HepG2 (cell line): ENCODE data around the gene CACNB4. TPM values are rescaled to one million over a fixed set of nuclear protein-coding genes. Genes with fewer than 3 reads are reported as not detected.

Experiments used
- ASH2L ChIP-seq: fragments of 300-600, 200-600 bp; sonication (generic); IDR thresholded peaks from 2 replicates; pipeline ENCODE4 v1.7.0; 2017; ENCODE audit warnings: low read depth, mild to moderate bottlenecking, moderate library complexity, mixed read lengths, low read length; ENCODE audit not compliant: insufficient read length
- ERF ChIP-seq: IDR thresholded peaks from 2 replicates; pipeline ENCODE4 v1.6.1; 2018; ENCODE audit warnings: missing biosample characterization, missing genetic modification reagents
- HBP1 ChIP-seq: IDR thresholded peaks from 2 replicates; pipeline ENCODE4 v1.6.1; 2016; ENCODE audit warnings: low read depth, control low read depth
- HOMEZ ChIP-seq: IDR thresholded peaks from 2 replicates; pipeline ENCODE4 v1.6.1; 2016; ENCODE audit warnings: low read depth
- MLXIP ChIP-seq: sonication (generic); formaldehyde crosslinking; IDR thresholded peaks from 2 replicates; pipeline ENCODE4 v1.9.0; 2021; ENCODE audit warnings: missing genetic modification reagents, borderline replicate concordance
- NFE2 ChIP-seq: sonication (generic); formaldehyde crosslinking; IDR thresholded peaks from 2 replicates; pipeline ENCODE4 v1.4.0; 2020; ENCODE audit warnings: missing genetic modification reagents
- PATZ1 ChIP-seq: sonication (generic); formaldehyde crosslinking; IDR thresholded peaks from 2 replicates; pipeline ENCODE4 v1.4.0; 2020; ENCODE audit warnings: missing genetic modification reagents
- POGK ChIP-seq: sonication (generic); formaldehyde crosslinking; conservative IDR thresholded peaks from 2 replicates; pipeline ENCODE4 v1.8.0; 2022; ENCODE audit warnings: mild to moderate bottlenecking, moderate library complexity, missing genetic modification reagents
- RFXANK ChIP-seq: IDR thresholded peaks from 2 replicates; pipeline ENCODE4 v1.6.1; 2016
- ZKSCAN1 ChIP-seq: fragments of 150-350 bp; IDR thresholded peaks from 2 replicates; pipeline ENCODE4 v1.6.1; 2014; ENCODE audit warnings: low read length
- ZKSCAN5 ChIP-seq: sonication (generic); formaldehyde crosslinking; IDR thresholded peaks from 2 replicates; pipeline ENCODE4 v1.5.1; 2020; ENCODE audit warnings: mild to moderate bottlenecking, missing genetic modification reagents
- ZNF10 ChIP-seq: sonication (generic); formaldehyde crosslinking; IDR thresholded peaks from 2 replicates; pipeline ENCODE4 v1.4.0; 2020; ENCODE audit warnings: mild to moderate bottlenecking, low read depth, missing genetic modification reagents, borderline replicate concordance
- ZNF136 ChIP-seq: sonication (generic); formaldehyde crosslinking; IDR thresholded peaks from 2 replicates; pipeline ENCODE4 v1.8.1; 2022; ENCODE audit warnings: low read depth, mild to moderate bottlenecking, moderate library complexity, missing genetic modification reagents
- ZNF687 ChIP-seq: sonication (generic); formaldehyde crosslinking; IDR thresholded peaks from 2 replicates; pipeline ENCODE4 v1.5.1; 2020; ENCODE audit warnings: mild to moderate bottlenecking, missing genetic modification reagents, moderate library complexity
- polyA plus RNA-seq, 8 experiments: library from polyadenylated mRNA; depleted of rRNA in 3 of 8; stranded (reverse) in 7 of 8; unstranded in 1 of 8; fragments of >200 nt; fragmentation: Illumina TruSeq in 4 of 8; extraction: Trizol in 4 of 8; gene quantifications; 2 replicates each; pipeline versions ENCODE4 v1.2.1 to v1.2.3, GENCODE V29; 2011 to 2016; ENCODE audit warnings: low read depth in 4 of 8, missing spikeins in 1 of 8, mixed read lengths in 1 of 8; ENCODE audit not compliant: insufficient read depth in 1 of 8
- total RNA-seq, 5 experiments: library from RNA; depleted of rRNA; stranded (reverse); fragments of >200 nt; fragmentation: Illumina TruSeq; extraction: Trizol; gene quantifications; 2 replicates each; pipeline ENCODE4 v1.2.3, GENCODE V29; 2016; ENCODE audit warnings: low read depth in 1 of 5

CACNB4 gene
- total and polyA plus RNA-seq, 2 of the 13 experiments (the other 11 are each of a cell fraction or from before 2014, with no cell fraction given): 5.1 to 14.3 TPM

- TF ChIP-seq NFE2 (CRISPR knock-in tag) (no peak), RFXANK (CRISPR knock-in tag) (0 out of 2 replicates have a peak, but pooled peaks have one; percentile 63), PATZ1 (CRISPR knock-in tag) (0 out of 2 replicates have a peak, but pooled peaks have one; percentile 25), HBP1 (0 out of 2 replicates have a peak, but pooled peaks have one; percentile 63), ZKSCAN1 (0 out of 2 replicates have a peak, but pooled peaks have one; percentile 10), ZKSCAN5 (CRISPR knock-in tag) (no peak), ZNF136 (CRISPR knock-in tag) (0 out of 2 replicates have a peak, but pooled peaks have one; percentile 48), ZNF10 (no peak), ASH2L (peak; percentile 56), ZNF687 (CRISPR knock-in tag) (peak; percentile 53), ERF (CRISPR knock-in tag) (no peak), HOMEZ (no peak), MLXIP (CRISPR knock-in tag) (no peak), POGK (CRISPR knock-in tag) (peak; percentile 75; the same call in 1 of the 2 replicates)
These were observed 73.1 kb downstream of the CACNB4 start (continued) for GRCh38 chr2:152025678-152026287.
